Brain microvascular endothelial cell (primary cell): ENCODE data around the gene NAPB.

ENCODE experiments used
- DNase-seq: peaks from one replicate; pipeline ENCODE4 v3.0.0-alpha.2; 2020
- H3K27ac ChIP-seq: fragments of 250-450 bp; sonication (Bioruptor Pico); 2 replicates; pipeline ENCODE4 v1.5.1; 2020; ENCODE audit warnings: mild to moderate bottlenecking, moderate library complexity
- H3K27me3 ChIP-seq: fragments of 250-450 bp; sonication (Bioruptor Pico); replicated peaks from 2 replicates; pipeline ENCODE4 v1.5.1; 2020; ENCODE audit warnings: mild to moderate bottlenecking
- H3K36me3 ChIP-seq: fragments of 250-450 bp; sonication (Bioruptor Pico); replicated peaks from 2 replicates; pipeline ENCODE4 v1.5.1; 2020; ENCODE audit warnings: mild to moderate bottlenecking
- H3K4me3 ChIP-seq: 2 replicates; pipeline ENCODE4 v1.5.1; 2011; ENCODE audit warnings: low read depth, mild to moderate bottlenecking, control low read depth, low read length, moderate library complexity
- CTCF ChIP-seq: IDR thresholded peaks from 2 replicates; pipeline ENCODE4 v1.5.1; 2011; ENCODE audit warnings: low read depth, mild to moderate bottlenecking, moderate library complexity, low read length, control low read depth, inconsistent platforms; ENCODE audit errors: missing control alignments
- in situ Hi-C: cut with HindIII; loops from 2 replicates; pipeline ENCODE4 v1.10.0; 2017; ENCODE audit warnings: low sequenced_read_pairs, low pct_ligation_motif_present

NAPB gene

GRCh38 chr20:23396950-23397627 lies 24.2 kb downstream of the NAPB start:
- no peak for TF ChIP-seq CTCF
- DNase-seq = no peak
- Histone ChIP-seq H3K27me3 (no peaks in the 10 kb centered on the region), H3K4me3 (no peak overlapping the region), H3K36me3 (peaks cover 16% of the 10 kb centered on the region), H3K27ac (peak overlapping the region; percentile 62)
- in situ Hi-C loops = no loop called here

GRCh38 chr20:23393996-23394775 lies 27.1 kb downstream of the NAPB start:
- in situ Hi-C loops = no loop called here
- DNase-seq = no peak
- Histone ChIP-seq H3K27ac (no peak overlapping the region), H3K36me3 (peaks cover 20% of the 10 kb centered on the region), H3K27me3 (no peaks in the 10 kb centered on the region), H3K4me3 (no peak overlapping the region)
- no peak for TF ChIP-seq CTCF

- Histone ChIP-seq H3K27me3 (no peaks in the 10 kb centered on the region), H3K4me3 (no peak overlapping the region), H3K36me3 (peaks cover 20% of the 10 kb centered on the region), H3K27ac (no peak overlapping the region)
- DNase-seq = no peak
- TF ChIP-seq CTCF = no peak
- in situ Hi-C loops = no loop called here
These were observed 29.5 kb downstream of the NAPB start for GRCh38 chr20:23391707-23392310.

GRCh38 chr20:23390091-23390774 lies 31.1 kb downstream of the NAPB start:
- TF ChIP-seq CTCF = no peak
- H3K27me3 ChIP-seq = no peaks in the 10 kb centered on the region
- H3K36me3 ChIP-seq = peaks cover 20% of the 10 kb centered on the region
- no peak overlapping the region for H3K4me3 ChIP-seq
- DNase-seq = no peak
- in situ Hi-C loops = no loop called here
- H3K27ac ChIP-seq = no peak overlapping the region

GRCh38 chr20:23387118-23387443 lies 34.2 kb downstream of the NAPB start:
- no peak overlapping the region for H3K27ac ChIP-seq
- no peaks in the 10 kb centered on the region for H3K27me3 ChIP-seq
- TF ChIP-seq CTCF = no peak
- in situ Hi-C loops = no loop called here
- DNase-seq = no peak
- peaks cover 6% of the 10 kb centered on the region for H3K36me3 ChIP-seq
- H3K4me3 ChIP-seq = no peak overlapping the region
